ENCODE data around the gene CDK5RAP2. TPM values are rescaled to one million over a fixed set of nuclear protein-coding genes. Genes with fewer than 3 reads are reported as not detected.

The CDK5RAP2 gene
- total and polyA plus RNA-seq, 10 of the 15 experiments (the other 5 are each of a cell fraction or from before 2014, with no cell fraction given) = 16.2 to 53.5 (median 34.5) TPM

- TF ChIP-seq ZNF217 (IDR thresholded peaks at IDR 0.05) (no peak), YY1 (IDR thresholded peaks at IDR 0.05; ENCODE audit: low read depth, low read length) (no peak), MXI1 (IDR thresholded peaks at IDR 0.05; ENCODE audit: low read depth, low read length) (no peak), FOXM1 (IDR thresholded peaks at IDR 0.05; ENCODE audit: low read depth, low read length) (peak; percentile 33; the same call in 1 of the 2 replicates), PAX8 (IDR thresholded peaks at IDR 0.05) (no peak), YBX1 (IDR thresholded peaks at IDR 0.05) (no peak), BMI1 (IDR thresholded peaks at IDR 0.05; ENCODE audit: borderline replicate concordance) (peak; percentile 82), SMC3 (IDR thresholded peaks at IDR 0.05; ENCODE audit: borderline replicate concordance, low read length) (no peak), ZBED1 (IDR thresholded peaks at IDR 0.05; ENCODE audit: borderline replicate concordance) (0 out of 2 replicates have a peak, but pooled peaks have one; percentile 30), SKIL (IDR thresholded peaks at IDR 0.05; ENCODE audit: low read depth, poor library complexity, severe bottlenecking) (no peak), CEBPB (IDR thresholded peaks at IDR 0.05; ENCODE audit: borderline replicate concordance in 1 of 2, low read depth in 2 of 2, low read length in 2 of 2) (no peak), EGR1 (IDR thresholded peaks at IDR 0.05; ENCODE audit: borderline replicate concordance in 1 of 2, low read depth in 2 of 2, low read length in 2 of 2) (no peak), TCF12 (IDR thresholded peaks at IDR 0.05; ENCODE audit: low read depth, low read length) (peak; percentile 55; the same call in 1 of the 2 replicates), ELK1 (IDR thresholded peaks at IDR 0.05; ENCODE audit: low read depth, low read length) (no peak), ZBTB4 (CRISPR knock-in tag; IDR thresholded peaks at IDR 0.05) (no peak), IKZF2 (IDR thresholded peaks at IDR 0.05) (peak; percentile 81 to 86), CREM (IDR thresholded peaks at IDR 0.05; ENCODE audit: low read depth) (peak; percentile 72), SREBF2 (IDR thresholded peaks at IDR 0.05; ENCODE audit: low read length) (no peak)
- TF ChIP-seq, protein P1, sequence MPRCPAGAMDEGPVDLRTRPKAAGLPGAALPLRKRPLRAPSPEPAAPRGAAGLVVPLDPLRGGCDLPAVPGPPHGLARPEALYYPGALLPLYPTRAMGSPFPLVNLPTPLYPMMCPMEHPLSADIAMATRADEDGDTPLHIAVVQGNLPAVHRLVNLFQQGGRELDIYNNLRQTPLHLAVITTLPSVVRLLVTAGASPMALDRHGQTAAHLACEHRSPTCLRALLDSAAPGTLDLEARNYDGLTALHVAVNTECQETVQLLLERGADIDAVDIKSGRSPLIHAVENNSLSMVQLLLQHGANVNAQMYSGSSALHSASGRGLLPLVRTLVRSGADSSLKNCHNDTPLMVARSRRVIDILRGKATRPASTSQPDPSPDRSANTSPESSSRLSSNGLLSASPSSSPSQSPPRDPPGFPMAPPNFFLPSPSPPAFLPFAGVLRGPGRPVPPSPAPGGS (IDR thresholded peaks at IDR 0.05; ENCODE audit: borderline replicate concordance, insufficient read depth, low read depth, low read length, poor library complexity, severe bottlenecking) = no peak
- TF ChIP-seq, protein P2, sequence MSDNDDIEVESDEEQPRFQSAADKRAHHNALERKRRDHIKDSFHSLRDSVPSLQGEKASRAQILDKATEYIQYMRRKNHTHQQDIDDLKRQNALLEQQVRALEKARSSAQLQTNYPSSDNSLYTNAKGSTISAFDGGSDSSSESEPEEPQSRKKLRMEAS (IDR thresholded peaks at IDR 0.05; ENCODE audit: low read depth, low read length) = no peak
Observed at GRCh38 chr9:120583958-120584369, 4.0 kb upstream of the CDK5RAP2 start (continued).
